GM18909 (cell line): ENCODE measurements around the gene VN1R5.
A peak's percentile ranks its signal among the peaks of the same experiment; 100 is the strongest.
"Not testable (repeated sequence)": the region's sequence is repeated elsewhere in the genome, so short reads cannot be mapped to it uniquely, and the experiment has no call there.

ENCODE experiments used
- ATAC-seq: cut with Tn5 transposase; IDR thresholded peaks from one replicate; pipeline ENCODE4 v1.9.1; 2021; ENCODE audit warnings: mild to moderate bottlenecking; ENCODE audit not compliant: unreplicated experiment, poor library complexity

The VN1R5 gene

GRCh38 chr1:247255772-247256171, at the start of gene VN1R5:
Gene VN1R5, plus strand, starts transcription at chr1:247256072.
- ATAC-seq, result not testable (repeated sequence)

GRCh38 chr1:247209396-247209795, 46.5 kb upstream of the VN1R5 start:
- ATAC-seq, result no peak

- ATAC-seq, result peak; percentile 1
Observed at GRCh38 chr1:247210062-247210375, 45.9 kb upstream of the VN1R5 start.

GRCh38 chr1:247210376-247211117, 45.3 kb upstream of the VN1R5 start:
- ATAC-seq, result peak; percentile 90

- no peak for ATAC-seq
Observed at GRCh38 chr1:247211339-247211738, 44.5 kb upstream of the VN1R5 start.

GRCh38 chr1:247212012-247212411, 43.9 kb upstream of the VN1R5 start:
- peak; percentile 73 for ATAC-seq

- no peak for ATAC-seq
Observed at GRCh38 chr1:247212627-247213617, 43.0 kb upstream of the VN1R5 start.

GRCh38 chr1:247216261-247216660, 39.6 kb upstream of the VN1R5 start:
- ATAC-seq, result no peak

GRCh38 chr1:247218121-247218651, 37.7 kb upstream of the VN1R5 start:
- ATAC-seq, result no peak

GRCh38 chr1:247220280-247220679, 35.6 kb upstream of the VN1R5 start:
- not testable (repeated sequence) for ATAC-seq

GRCh38 chr1:247222840-247223239, 33.0 kb upstream of the VN1R5 start:
- ATAC-seq, result no peak

- ATAC-seq, result no peak
Observed at GRCh38 chr1:247224822-247225221, 31.1 kb upstream of the VN1R5 start.

- no peak for ATAC-seq
Observed at GRCh38 chr1:247228133-247228532, 27.7 kb upstream of the VN1R5 start.

GRCh38 chr1:247241691-247242090, 14.2 kb upstream of the VN1R5 start:
- ATAC-seq, result no peak

GRCh38 chr1:247243524-247244137, 12.2 kb upstream of the VN1R5 start:
- no peak for ATAC-seq

- no peak for ATAC-seq
Observed at GRCh38 chr1:247246325-247247115, 9.4 kb upstream of the VN1R5 start.

- no peak for ATAC-seq
Observed at GRCh38 chr1:247247568-247247967, 8.3 kb upstream of the VN1R5 start.

- ATAC-seq, result no peak
Observed at GRCh38 chr1:247266053-247266452, 10.2 kb downstream of the VN1R5 start.

GRCh38 chr1:247268390-247269045, 12.6 kb downstream of the VN1R5 start:
- no peak for ATAC-seq
